ENCODE data around the gene ROPN1L.
"Not testable (repeated sequence)": the region's sequence is repeated elsewhere in the genome, so short reads cannot be mapped to it uniquely, and the experiment has no call there.

ROPN1L gene

DNA sequence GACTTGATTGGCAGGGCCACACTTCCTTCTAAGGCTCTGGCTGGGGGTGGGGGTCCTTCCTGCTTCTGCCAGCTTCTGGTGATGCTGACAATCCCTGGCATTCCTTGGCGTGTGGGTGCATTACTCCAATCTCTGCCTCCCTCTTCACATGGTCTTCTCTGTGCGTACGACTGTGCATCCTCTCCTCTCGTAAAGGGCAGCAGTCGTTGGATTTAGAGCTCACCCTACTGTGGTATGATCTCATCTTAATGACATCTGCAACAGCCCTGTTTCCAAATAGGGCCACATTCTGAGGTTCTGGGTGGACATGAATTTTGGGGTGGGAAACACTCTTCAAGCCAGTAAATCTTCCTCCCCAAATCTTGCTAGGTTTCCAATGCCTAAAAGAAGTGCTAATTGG is 36.8 kb downstream of the ROPN1L start:
- no peak for DNase-seq (ENCODE audit: low spot score)

- peak; percentile 34 for DNase-seq (ENCODE audit: low spot score)
These were observed 37.6 kb downstream of the ROPN1L start for GRCh38 chr5:10479154-10479721.

DNA sequence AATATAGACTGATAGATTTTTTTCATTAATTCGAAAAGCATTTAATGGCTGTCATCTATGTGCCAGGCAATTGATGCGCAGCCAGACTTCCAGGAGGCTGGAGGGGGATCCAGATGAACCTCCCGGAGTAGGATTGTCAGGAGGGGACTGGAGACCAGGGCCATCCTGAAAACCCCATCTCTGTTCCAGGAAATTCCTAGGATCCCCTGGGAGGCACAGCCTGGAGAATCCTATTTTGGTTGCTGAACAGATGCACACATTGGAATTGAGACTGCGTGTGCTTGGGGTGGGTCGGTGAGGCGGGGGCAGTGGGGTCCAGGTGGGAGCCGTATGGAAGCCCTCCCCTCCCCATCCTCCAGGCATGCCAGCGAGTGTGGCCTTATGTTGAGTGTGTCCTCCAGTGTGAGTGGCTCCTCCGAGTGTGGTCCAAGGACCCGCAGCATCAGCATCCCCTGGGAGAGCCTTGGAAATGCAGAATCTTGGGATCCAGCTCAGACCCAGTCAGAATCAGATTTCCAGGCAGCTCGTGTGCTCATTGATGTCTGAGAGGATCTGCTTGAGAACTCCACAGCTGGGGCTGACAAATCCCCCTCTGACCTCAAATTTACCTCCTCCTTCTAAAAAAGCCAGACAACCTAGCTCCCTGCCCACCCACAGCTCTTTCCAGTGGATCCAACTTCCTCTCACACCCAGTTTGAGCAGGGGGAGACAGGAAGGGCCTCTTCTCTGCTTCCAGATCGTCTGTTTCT is 38.7 kb downstream of the ROPN1L start:
- no peak for DNase-seq (ENCODE audit: low spot score)

DNA sequence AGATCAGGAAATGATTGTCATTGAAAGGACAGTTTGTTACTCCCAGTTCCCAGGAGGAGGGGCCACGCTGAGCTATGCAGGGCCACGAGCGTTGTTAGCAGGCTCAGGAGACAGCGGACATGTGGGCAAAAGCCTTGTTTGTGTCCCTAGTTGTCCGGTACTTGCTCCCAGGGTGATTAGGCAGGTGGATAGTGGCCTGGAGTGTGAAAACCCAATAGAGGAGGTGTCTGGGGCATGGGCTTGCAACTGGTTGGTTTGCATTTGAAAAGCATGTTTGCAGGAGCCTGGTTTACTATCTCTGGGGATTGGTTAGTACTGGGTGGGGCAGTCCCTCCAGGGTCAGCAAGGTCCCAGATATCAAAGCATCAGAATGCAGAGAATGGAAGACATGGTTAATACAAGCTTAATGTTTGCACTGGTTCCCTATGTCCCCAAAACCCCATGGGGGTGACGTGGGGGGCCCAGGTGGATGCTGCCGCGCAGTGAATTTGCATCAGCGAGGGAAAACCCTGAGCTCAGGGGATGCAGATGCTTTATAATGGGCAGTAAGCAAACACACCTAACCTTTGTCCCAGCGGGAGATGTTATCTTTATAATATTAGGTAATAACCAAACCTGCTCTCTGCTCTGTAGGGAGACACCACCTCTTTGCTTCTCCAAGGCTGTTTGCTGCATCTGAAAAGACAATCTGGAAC is 39.7 kb downstream of the ROPN1L start:
- no peak for DNase-seq (ENCODE audit: low spot score)

- DNase-seq (ENCODE audit: low spot score), result no peak
These were observed 41.3 kb downstream of the ROPN1L start for GRCh38 chr5:10482791-10483530.

- no peak for DNase-seq (ENCODE audit: low spot score)
These were observed 43.1 kb downstream of the ROPN1L start for GRCh38 chr5:10484774-10485141.

- no peak for DNase-seq (ENCODE audit: low spot score)
These were observed 43.6 kb downstream of the ROPN1L start for GRCh38 chr5:10485142-10485795.

- DNase-seq (ENCODE audit: low spot score), result no peak
These were observed 44.2 kb downstream of the ROPN1L start for GRCh38 chr5:10485897-10486296.

DNA sequence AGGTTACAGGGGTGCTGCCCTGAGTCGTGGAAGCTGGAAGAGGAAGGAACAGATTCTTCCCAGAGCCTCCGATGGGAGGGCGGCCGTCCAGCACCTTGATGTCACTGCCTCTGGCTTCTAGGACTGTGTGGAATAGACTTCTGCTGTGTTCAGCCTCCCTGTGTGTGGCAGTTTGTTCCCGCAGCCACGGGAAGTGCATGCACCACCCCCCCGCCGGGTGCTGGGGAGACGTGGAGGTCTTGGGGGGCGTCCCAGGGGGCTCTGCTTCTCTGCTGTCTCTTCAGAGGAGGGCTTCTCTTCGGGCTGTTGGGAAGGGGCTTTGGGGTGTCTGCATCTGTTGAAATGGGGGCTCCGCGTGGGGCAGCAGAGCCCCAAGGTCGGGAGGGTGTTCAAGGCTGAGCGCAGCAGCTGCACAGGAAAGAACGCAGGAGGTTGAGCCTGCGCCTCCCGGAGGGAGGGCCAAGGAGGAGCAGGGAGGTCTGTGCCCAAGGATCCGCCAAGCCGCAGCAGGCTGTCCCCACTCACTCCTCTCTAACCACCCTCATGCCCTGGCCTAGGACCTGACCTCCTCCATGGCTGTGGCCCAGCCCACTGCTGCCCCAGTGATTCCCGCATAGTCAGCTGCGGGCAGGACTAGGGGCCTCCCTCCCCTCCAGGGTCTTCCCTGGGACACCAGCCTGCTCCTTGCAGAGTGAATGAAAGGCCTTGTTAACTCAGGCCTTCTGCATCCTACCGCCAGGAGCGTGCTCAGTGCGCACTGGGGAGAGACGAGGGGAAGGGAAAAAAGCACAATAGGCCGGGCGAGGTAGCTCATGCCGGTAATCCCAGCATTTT is 45.0 kb downstream of the ROPN1L start:
- DNase-seq (ENCODE audit: low spot score), result no peak

GRCh38 chr5:10488144-10488543 is 46.5 kb downstream of the ROPN1L start:
- no peak for DNase-seq (ENCODE audit: low spot score)

DNA sequence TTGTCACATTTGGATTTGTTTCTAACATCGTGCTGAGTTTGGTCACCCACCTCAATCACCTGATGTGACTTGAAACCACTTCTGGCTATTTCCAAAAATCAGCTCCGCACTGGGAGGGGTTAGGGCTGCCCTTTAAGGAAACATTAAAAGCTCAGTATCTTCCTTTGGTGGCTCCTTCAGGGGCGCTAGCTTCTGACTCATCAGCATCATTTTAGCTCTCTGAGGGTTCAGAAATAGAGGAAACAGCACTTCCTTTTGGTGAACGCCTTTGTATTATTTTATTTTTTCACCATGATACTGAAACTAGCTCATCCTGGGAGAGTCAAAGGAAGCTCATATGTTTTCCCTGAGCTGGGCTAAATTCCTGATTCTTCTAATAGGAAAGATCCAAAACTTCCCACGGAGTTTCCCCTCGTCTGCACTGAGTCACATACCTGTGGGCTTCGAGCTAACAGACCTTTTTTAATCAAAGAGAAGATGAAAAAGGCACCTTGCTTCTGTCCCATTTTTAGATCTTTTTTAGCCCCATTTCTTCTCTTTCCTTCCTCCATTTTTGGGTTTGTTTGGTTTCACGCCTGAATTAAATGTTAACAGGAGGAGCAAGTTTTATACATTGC is 48.2 kb downstream of the ROPN1L start:
- DNase-seq (ENCODE audit: low spot score), result peak; percentile 26

DNA sequence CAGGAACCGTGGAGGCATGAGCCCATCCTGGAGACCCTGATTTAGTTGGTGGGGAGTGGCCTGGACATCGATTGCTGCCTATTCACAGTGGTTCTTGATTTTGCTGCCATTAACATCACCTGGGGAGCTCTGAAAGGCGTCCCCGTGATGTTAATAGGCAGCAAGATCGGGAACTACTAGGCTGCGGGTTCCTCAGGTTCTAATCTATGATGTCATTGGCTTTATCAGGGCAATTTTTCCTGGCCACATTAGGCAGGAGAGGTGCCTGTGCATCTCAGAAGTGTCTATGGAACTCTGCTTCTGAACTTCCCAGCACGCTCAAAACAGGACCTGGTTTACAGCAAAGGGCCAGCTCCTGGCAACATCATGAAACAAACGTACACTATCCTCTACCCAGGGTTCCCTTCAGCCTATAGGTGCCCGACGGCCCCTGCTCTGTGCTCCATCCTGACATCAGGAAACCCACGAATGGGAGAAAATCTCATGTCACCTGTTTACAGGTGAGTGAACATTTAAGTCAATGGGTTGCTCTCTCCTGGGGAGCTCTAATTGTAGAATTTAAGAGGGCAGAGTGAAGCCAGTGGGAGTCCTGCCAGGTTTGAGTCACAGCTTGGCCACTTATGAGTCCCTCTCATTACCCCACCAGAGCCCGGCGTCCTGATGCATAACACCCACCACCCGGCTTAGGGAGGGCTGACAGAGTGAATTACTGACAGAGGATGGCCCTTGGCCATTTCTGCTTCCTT is 49.4 kb downstream of the ROPN1L start:
- no peak for DNase-seq (ENCODE audit: low spot score)

DNA sequence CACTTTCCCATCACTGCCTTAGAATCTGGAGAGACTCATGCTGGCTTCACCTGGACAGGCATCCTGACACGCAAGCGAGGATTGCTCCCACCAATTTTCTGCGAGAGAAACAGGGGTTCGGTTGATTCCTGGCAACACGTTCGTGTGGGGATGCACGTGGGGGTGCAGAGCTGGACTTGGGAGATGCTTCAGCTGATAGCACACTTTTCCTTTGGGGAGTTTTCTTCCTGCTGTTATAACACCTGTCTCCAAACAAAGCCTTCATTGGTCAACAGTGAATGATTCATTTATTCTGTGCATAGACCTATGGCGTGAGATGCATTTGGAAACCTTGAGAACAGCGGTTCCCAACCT is 50.0 kb downstream of the ROPN1L start:
- DNase-seq (ENCODE audit: low spot score), result no peak

GRCh38 chr5:10493884-10494283 is 52.2 kb downstream of the ROPN1L start:
- no peak for DNase-seq (ENCODE audit: low spot score)

DNA sequence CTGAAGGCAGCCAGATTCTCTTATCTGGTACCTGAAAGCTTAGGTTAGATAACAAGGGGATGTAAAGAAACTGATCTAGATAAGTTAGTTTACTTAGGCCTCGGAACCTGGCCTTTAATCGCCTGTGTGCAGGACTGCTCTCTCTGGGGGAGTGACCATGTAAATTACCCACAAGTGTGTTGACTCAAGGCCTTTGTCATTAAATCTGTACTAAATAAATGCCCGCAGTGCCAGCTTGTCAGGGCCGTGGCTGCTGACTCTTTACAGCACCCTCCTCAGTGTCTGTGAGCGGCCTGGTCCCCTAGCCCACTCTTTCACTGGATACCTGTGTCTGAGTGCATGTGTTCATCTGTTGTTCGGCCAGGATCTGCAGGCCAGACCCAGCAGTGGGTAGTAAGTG is 52.8 kb downstream of the ROPN1L start:
- DNase-seq (ENCODE audit: low spot score), result not testable (repeated sequence)

DNA sequence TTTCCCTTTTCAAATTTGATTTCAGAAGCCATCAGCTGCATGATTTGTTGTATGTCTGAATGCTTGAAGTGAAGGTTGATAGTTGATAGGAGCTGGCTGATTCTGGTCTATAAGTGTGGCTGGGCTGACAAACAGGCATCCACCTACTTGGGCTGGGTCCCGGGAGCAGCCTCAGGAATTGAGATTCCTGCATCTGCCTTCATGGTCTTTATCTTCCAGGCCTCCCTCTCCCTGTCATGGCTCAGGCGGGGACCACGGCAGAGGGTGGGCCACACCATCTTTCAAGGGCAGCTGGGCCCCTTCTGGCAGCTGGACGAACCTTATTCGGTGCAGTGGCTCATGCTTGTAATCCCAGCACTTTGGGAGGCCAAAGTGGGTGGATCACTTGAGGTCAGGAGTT is 55.9 kb downstream of the ROPN1L start:
- DNase-seq (ENCODE audit: low spot score), result no peak

GRCh38 chr5:10498350-10498749 is 56.7 kb downstream of the ROPN1L start:
- no peak for DNase-seq (ENCODE audit: low spot score)

DNA sequence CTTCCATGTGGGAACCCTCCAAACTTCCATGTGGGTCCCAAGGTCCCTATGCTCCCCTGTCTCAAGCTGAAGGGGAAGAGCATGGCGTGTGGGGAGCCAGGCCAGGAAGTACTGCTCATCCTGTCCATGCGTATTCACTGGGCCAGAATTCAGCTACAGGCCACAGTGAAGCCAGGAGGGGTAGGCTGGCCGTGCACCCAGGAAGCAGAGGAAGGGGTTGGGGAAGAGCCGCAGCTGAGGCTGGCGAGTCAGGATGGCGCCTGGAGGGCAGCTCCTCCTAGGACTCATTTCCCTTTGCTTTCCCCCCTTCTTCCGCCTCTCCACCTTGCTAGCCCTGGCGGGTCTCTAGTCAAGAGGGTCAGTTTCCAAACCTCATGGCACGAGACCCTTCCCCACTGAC is 57.4 kb downstream of the ROPN1L start:
- DNase-seq (ENCODE audit: low spot score), result no peak

- DNase-seq (ENCODE audit: low spot score), result no peak
These were observed 58.1 kb downstream of the ROPN1L start for GRCh38 chr5:10499776-10500175.

DNA sequence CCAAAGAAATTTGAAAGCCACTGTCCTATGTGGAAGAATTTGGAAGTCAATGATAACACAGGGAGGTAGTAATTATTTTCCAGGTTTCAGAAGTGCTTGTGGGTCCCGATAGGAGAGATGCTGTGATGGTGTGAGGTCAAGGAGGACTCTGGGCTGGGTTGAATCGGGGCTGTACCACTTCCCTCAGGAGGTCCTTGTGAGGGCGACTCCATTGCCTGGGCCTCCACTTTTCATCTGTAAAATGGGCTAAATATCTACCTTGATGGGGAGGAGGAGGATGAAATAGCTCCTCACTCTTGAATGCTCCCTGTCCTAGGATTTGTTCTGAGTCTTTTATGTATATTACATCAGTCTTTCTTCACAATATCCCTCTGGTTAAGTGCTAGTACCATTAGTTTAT is 59.0 kb downstream of the ROPN1L start:
- DNase-seq (ENCODE audit: low spot score), result no peak
